ENCODE data around the gene STS. TPM values are rescaled to one million over a fixed set of nuclear protein-coding genes. Genes with fewer than 3 reads are reported as not detected.
A peak's percentile ranks its signal among the peaks of the same experiment; 100 is the strongest.

STS gene
- 1 to 10 TPM; 2.4 to 4.6 (median 2.8) TPM for total RNA-seq
- total RNA-seq (2013), result 3.3 TPM

- ATAC-seq, result peak; percentile 51 to 64 (median 58)
- Mint-ChIP-seq H3K4me3 (peak within 1 kb of the TSS; percentile 92), H3K4me1 (peaks cover 7 to 17% of the 10 kb centered on the region in 2 donors), H3K9me3 (no peaks in the 10 kb centered on the region), H3K27me3 (ENCODE audit: low read depth in 2 of 2) (no peaks in the 10 kb centered on the region), H3K27ac (peak within 1 kb of the TSS; percentile 81 to 92), H3K36me3 (no peaks in the 10 kb centered on the region)
- Histone ChIP-seq H3K9me3 (ENCODE audit: control insufficient read depth, insufficient read depth, low read length) (no peaks in the 10 kb centered on the region), H3K4me3 (ENCODE audit: low read length) (peak within 1 kb of the TSS; percentile 99), H3K4me1 (ENCODE audit: control insufficient read depth, insufficient read depth, low read length) (peaks cover 9% of the 10 kb centered on the region), H3K27ac (ENCODE audit: low read length) (peak within 1 kb of the TSS; percentile 83), H3K36me3 (ENCODE audit: control insufficient read depth, insufficient read depth, low read length) (no peaks in the 10 kb centered on the region), H3K27me3 (ENCODE audit: control insufficient read depth, insufficient read depth, low read length) (no peaks in the 10 kb centered on the region)
- no peak for TF ChIP-seq CTCF (IDR thresholded peaks at IDR 0.05)
- under 1% methylated on average over 61 of the region's 61 CpGs for WGBS (ENCODE audit: insufficient coverage)
- intact Hi-C loops (cut with micrococcal nuclease), result loop anchor here (10.0 kb wide), 1 partner anchor 777 kb away; the partner anchor contains the start of gene PNPLA4
- peak in 1 of 2 donors; percentile 58 for DNase-seq
Measured at GRCh38 chrX:7147413-7147977, at the start of gene STS. STS (plus strand) TSS chrX:7147712; CDS start chrX:7253200, 105,488 bp downstream.

GRCh38 chrX:7100022-7100421 lies 47.5 kb upstream of the STS start:
- Histone ChIP-seq H3K27ac (ENCODE audit: low read length) (no peak overlapping the region), H3K4me1 (ENCODE audit: control insufficient read depth, insufficient read depth, low read length) (no peaks in the 10 kb centered on the region), H3K27me3 (ENCODE audit: control insufficient read depth, insufficient read depth, low read length) (no peaks in the 10 kb centered on the region), H3K36me3 (ENCODE audit: control insufficient read depth, insufficient read depth, low read length) (peaks cover 5% of the 10 kb centered on the region), H3K9me3 (ENCODE audit: control insufficient read depth, insufficient read depth, low read length) (no peaks in the 10 kb centered on the region), H3K4me3 (ENCODE audit: low read length) (no peak overlapping the region)
- Mint-ChIP-seq H3K27ac (no peak overlapping the region), H3K4me1 (peaks cover 8 to 12% of the 10 kb centered on the region in 2 donors), H3K27me3 (ENCODE audit: low read depth in 2 of 2) (no peaks in the 10 kb centered on the region), H3K4me3 (no peak overlapping the region), H3K9me3 (peaks cover 0 to 3% of the 10 kb centered on the region in 2 donors), H3K36me3 (peaks cover 22% of the 10 kb centered on the region)
- ATAC-seq, result no peak
- TF ChIP-seq CTCF (IDR thresholded peaks at IDR 0.05), result no peak
- intact Hi-C loops (cut with micrococcal nuclease), result no loop called here
- no peak for DNase-seq
- WGBS (ENCODE audit: insufficient coverage), result 94% methylated on average over 5 of the region's 7 CpGs

- ATAC-seq (no peak), DNase-seq (no peak)
- Histone ChIP-seq H3K4me3 (ENCODE audit: low read length) (no peak overlapping the region), H3K4me1 (ENCODE audit: control insufficient read depth, insufficient read depth, low read length) (no peaks in the 10 kb centered on the region), H3K36me3 (ENCODE audit: control insufficient read depth, insufficient read depth, low read length) (peaks cover 5% of the 10 kb centered on the region), H3K27me3 (ENCODE audit: control insufficient read depth, insufficient read depth, low read length) (no peaks in the 10 kb centered on the region), H3K27ac (ENCODE audit: low read length) (no peak overlapping the region), H3K9me3 (ENCODE audit: control insufficient read depth, insufficient read depth, low read length) (no peaks in the 10 kb centered on the region)
- H3K4me3 Mint-ChIP-seq, result no peak overlapping the region
- peaks cover 8 to 12% of the 10 kb centered on the region in 2 donors for H3K4me1 Mint-ChIP-seq
- no peak overlapping the region for H3K27ac Mint-ChIP-seq
- peaks cover 0 to 3% of the 10 kb centered on the region in 2 donors for H3K9me3 Mint-ChIP-seq
- WGBS (ENCODE audit: insufficient coverage), result no CpG with 5 or more reads among the region's 3 CpGs
- H3K36me3 Mint-ChIP-seq, result peaks cover 22% of the 10 kb centered on the region
- intact Hi-C loops (cut with micrococcal nuclease), result no loop called here
- no peak for TF ChIP-seq CTCF (IDR thresholded peaks at IDR 0.05)
- no peaks in the 10 kb centered on the region for H3K27me3 Mint-ChIP-seq (ENCODE audit: low read depth in 2 of 2)
Measured at GRCh38 chrX:7102119-7102518, 45.4 kb upstream of the STS start.

- Mint-ChIP-seq H3K36me3 (peaks cover 22% of the 10 kb centered on the region), H3K9me3 (peaks cover 0 to 3% of the 10 kb centered on the region in 2 donors), H3K4me1 (peaks cover 27 to 41% of the 10 kb centered on the region in 2 donors), H3K4me3 (no peak overlapping the region), H3K27ac (no peak overlapping the region), H3K27me3 (ENCODE audit: low read depth in 2 of 2) (no peaks in the 10 kb centered on the region)
- Histone ChIP-seq H3K36me3 (ENCODE audit: control insufficient read depth, insufficient read depth, low read length) (peaks cover 3% of the 10 kb centered on the region), H3K9me3 (ENCODE audit: control insufficient read depth, insufficient read depth, low read length) (no peaks in the 10 kb centered on the region), H3K4me3 (ENCODE audit: low read length) (no peak overlapping the region), H3K4me1 (ENCODE audit: control insufficient read depth, insufficient read depth, low read length) (peaks cover 17% of the 10 kb centered on the region), H3K27ac (ENCODE audit: low read length) (no peak overlapping the region), H3K27me3 (ENCODE audit: control insufficient read depth, insufficient read depth, low read length) (no peaks in the 10 kb centered on the region)
- no peak for ATAC-seq
- DNase-seq, result no peak
- intact Hi-C loops (cut with micrococcal nuclease), result no loop called here
- WGBS (ENCODE audit: insufficient coverage), result 97% methylated on average over 2 of the region's 2 CpGs
- TF ChIP-seq CTCF (IDR thresholded peaks at IDR 0.05), result no peak
Measured at GRCh38 chrX:7106649-7107048, 40.9 kb upstream of the STS start.

Data from natural killer cell (primary cell).